ENCODE results near the gene GSX2.

DNA sequence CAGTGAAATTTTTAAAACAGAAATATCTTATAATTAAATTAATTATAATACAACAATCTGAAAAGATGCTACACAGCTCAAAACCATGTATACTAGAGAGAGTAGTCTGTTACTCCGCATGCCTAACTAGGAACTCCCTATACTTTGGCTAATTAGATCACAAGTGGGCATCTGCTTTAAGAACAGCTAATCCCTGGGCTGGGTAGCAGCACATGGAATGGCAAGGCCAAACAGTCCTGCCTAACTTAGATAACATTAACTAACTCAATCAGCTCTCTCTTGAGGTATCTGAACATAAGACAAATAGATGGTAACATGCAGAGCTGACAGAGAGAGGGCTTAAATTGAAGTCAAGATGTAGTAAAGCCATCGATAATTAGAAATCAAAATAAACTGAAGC, 45.5 kb upstream of the GSX2 start:
- TF ChIP-seq POLR2A (IDR thresholded peaks at IDR 0.05; ENCODE audit: low read depth, low read length): no peak
- TF ChIP-seq, protein P1, sequence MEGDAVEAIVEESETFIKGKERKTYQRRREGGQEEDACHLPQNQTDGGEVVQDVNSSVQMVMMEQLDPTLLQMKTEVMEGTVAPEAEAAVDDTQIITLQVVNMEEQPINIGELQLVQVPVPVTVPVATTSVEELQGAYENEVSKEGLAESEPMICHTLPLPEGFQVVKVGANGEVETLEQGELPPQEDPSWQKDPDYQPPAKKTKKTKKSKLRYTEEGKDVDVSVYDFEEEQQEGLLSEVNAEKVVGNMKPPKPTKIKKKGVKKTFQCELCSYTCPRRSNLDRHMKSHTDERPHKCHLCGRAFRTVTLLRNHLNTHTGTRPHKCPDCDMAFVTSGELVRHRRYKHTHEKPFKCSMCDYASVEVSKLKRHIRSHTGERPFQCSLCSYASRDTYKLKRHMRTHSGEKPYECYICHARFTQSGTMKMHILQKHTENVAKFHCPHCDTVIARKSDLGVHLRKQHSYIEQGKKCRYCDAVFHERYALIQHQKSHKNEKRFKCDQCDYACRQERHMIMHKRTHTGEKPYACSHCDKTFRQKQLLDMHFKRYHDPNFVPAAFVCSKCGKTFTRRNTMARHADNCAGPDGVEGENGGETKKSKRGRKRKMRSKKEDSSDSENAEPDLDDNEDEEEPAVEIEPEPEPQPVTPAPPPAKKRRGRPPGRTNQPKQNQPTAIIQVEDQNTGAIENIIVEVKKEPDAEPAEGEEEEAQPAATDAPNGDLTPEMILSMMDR (conservative IDR thresholded peaks at IDR 0.05; ENCODE audit: low read depth, low read length): no peak

Measured in IMR-90 (cell line).